GM12801 (cell line): ENCODE measurements around the gene MEIOB.

ENCODE experiments used
- TF ChIP-seq, protein P1 (sequence below): IDR thresholded peaks from one replicate; pipeline ENCODE4 v1.5.1; 2011; ENCODE audit warnings: control low read depth; ENCODE audit not compliant: insufficient read length; ENCODE audit errors: extremely low read depth

The MEIOB gene

DNA sequence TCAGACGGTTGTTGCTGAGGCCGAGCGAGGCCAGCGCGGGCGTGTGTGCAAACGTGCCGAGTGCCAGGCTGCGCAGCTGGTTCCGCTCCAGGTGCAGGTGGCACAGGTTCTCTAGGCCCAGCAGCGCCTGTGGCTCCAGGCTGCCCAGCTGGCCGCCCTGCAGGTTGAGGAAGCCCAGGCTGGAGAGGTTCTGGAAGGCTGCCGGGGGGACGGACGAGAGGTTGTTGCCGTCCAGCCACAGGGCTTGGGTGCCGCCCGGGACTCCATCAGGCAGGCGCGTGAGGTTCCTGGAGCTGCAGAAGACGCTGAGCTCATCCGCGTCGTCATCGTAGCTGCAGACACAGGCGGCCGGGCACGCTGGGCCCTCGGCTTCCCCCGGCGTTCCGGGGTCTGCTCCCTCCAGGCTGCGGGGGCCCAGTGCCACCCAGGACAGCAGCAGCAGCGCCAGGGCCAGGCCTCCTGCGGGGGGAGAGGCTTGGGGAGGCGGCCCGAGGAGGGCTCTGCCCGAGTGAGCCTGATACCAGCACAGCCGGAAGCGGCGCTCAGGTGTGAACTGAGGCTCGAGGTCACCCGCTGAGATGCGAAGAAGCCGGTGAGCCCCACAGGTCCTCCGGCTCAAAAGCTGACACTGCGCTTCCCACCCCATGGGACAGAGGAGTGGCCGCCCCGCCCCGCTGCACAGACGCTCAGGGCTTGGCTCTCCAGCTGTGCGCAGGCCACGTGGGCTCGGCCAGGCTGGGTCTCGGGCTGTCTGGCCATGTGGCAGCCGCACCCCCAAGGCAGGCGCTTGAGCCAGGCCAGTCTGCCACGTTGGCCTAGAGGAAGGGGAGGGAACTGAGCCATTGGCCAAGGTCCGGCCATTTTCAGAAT, 79.8 kb downstream of the MEIOB start:
- TF ChIP-seq, protein P1, sequence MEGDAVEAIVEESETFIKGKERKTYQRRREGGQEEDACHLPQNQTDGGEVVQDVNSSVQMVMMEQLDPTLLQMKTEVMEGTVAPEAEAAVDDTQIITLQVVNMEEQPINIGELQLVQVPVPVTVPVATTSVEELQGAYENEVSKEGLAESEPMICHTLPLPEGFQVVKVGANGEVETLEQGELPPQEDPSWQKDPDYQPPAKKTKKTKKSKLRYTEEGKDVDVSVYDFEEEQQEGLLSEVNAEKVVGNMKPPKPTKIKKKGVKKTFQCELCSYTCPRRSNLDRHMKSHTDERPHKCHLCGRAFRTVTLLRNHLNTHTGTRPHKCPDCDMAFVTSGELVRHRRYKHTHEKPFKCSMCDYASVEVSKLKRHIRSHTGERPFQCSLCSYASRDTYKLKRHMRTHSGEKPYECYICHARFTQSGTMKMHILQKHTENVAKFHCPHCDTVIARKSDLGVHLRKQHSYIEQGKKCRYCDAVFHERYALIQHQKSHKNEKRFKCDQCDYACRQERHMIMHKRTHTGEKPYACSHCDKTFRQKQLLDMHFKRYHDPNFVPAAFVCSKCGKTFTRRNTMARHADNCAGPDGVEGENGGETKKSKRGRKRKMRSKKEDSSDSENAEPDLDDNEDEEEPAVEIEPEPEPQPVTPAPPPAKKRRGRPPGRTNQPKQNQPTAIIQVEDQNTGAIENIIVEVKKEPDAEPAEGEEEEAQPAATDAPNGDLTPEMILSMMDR = no peak

DNA sequence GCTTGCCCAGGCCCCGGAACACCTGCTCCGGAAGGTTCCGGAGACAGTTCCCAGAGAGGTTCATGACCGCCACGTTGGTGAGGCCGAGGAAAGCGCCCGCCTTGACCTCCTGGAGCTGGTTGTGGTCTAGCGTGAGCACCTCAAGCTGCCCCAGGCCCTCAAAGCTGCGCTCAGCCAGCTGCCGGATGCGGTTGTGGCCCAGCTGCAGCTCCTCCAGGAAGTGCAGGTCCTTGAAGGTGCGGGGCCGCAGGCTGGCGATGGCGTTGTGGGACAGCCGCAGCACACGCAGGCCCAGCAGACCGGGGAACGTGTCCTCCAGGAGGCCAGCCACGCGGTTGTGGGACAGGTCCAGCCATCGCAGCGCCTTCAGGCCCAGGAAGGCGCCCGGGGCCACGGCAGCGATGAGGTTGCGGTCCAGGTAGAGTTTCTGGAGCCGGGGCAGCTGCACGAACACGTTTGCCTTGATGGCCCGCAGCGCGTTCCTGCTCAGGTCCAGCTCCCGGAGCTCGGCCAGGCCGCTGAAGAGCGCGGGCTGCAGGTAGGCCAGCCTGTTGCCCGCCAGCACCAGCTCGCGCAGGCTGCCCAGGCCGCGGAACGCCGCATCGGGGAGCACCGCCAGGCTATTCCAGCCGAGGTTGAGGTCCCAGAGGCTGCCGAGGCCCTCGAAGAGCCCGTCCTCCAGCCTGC, 80.6 kb downstream of the MEIOB start:
- TF ChIP-seq, protein P1 = no peak

DNA sequence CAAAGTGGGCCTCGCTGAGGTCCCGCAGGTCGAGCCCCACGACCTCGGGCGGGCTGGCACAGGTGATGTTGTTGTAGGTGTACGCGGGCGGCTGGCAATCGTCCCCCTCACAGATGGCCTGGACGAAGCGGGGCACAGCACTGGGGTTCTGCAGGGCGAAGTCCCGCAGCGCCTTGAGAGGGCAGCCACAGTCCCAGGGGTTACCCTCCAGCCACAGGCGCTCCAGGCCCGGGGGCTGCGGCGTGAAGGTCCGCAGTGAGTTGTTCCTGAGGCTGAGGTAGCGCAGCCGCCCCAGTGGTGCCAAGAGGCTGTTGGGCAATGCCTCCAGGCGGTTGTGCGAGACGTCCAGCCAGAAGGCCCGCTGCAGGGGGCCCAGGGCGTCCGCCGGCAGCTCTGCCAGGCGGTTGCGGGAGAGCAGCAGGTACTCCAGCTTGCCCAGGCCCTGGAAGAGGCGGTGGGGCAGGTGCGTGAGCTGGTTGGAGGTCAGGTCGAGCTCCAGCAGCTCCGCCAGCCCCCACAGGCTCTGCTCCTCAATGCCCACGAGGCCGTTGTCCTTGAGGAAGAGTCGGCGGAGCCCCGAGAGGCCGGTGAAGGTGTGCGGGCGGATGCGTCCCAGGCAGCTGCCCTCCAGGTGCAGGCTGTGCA, 81.2 kb downstream of the MEIOB start:
- TF ChIP-seq, protein P1 = no peak

DNA sequence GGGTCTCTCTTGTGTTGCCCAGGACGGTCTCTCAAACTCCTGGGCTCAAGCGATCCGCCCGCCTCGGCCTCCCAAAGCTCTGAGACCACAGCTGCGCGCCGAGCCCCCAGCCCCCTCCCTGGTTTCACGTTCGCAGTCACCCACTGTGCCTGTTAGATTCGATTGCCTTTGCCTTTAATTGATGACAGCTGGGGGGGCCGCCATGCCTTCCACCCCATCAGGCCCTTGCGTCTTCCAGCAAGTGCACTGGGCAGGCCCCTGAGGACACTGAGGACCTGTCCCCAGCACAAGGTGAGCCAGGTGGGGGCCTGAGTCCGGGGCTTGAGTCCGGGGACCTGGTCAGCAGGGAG, 81.7 kb downstream of the MEIOB start:
- TF ChIP-seq, protein P1 = no peak

DNA sequence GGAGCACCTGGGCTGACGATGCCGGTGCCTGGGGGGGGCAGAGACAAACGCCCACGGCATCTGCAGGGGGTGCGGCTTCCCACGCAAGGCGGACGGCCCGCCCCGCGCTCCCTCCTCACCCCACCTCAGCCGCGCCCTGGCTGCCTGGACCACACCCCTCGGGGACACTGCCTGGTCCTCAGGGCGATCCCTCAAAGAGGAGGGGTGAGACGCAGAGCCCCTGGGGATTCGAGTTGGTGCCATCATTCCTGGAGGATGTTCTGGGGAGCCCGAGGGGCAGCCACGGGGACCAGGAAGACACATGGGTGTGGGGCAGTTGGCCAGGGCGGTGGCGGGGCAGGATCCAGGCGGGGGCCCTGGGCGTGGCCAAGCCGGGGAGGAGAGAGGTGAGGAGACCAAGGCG, 82.3 kb downstream of the MEIOB start:
- TF ChIP-seq, protein P1 = no peak

DNA sequence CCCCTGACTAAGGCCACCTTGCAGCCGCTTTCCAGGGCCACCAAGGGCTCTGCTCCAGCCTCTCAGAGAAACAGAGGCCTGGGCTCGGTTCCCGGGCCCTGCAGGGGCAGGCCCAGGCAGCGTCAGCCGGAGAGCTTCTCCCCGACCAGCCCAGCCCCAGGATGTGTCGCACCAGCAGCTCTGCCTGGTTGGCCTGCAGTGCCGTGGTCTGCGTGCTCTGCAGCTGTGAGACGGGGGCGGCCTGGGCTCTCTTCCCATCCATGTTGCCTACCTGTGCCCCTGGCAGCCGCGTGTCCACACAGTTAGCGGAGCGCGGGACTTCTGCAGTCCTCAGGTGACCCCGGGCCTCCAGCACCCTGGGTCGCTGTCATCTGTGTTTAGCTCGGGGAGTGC, 83.3 kb downstream of the MEIOB start:
- TF ChIP-seq, protein P1 = no peak

DNA sequence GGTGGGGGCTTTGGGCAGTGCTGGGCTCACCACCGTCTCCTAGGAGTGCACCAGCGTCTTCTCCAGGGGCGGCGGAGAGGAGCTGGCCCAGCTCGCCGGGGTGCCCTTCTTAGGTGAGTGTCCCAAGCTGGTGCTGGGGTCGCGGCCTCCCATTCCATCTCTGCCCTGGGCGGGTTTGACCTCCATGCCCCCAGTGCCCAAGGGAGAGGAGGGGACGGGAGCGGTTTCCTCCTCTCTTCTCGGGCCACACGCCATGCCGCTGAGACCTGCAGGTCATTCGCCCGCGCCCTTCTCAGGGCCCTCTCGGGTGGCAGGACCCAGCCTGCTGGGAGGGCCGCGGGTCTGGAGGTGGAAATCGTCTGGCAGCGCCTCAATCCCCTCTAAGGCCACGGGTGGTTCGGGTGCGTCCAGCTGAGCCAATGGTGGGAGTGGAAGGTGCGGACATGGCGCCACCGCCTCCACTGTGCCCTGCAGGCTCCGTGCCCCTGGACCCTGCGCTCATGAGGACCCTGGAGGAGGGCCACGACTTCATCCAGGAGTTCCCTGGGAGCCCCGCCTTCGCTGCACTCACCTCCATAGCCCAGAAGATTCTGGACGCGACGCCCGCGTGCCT, 83.8 kb downstream of the MEIOB start:
- TF ChIP-seq, protein P1 = no peak
